ENCODE data around the gene MRI1.

Gene MRI1

DNA sequence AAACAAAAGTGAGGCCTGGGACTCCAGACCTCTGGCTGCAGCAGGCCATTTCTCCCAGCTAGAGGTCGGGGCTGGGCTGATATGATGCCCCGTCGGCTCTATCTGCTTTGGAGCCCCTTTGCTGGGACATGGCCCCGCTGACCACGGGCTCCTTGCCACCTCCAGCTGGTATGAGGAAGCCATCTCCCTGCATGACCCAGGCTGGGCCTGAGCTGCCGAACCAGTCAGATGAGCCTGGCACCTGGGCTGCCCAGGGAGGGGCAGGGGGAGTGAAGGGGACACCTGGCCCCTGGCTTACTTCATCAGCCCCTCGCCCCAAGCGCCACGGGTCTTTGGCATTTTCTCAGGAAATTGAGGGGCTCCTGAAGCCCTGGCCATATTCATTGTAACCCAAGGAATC, 38.7 kb downstream of the MRI1 start:
- 97% methylated on average over 7 of the region's 9 CpGs for WGBS

DNA sequence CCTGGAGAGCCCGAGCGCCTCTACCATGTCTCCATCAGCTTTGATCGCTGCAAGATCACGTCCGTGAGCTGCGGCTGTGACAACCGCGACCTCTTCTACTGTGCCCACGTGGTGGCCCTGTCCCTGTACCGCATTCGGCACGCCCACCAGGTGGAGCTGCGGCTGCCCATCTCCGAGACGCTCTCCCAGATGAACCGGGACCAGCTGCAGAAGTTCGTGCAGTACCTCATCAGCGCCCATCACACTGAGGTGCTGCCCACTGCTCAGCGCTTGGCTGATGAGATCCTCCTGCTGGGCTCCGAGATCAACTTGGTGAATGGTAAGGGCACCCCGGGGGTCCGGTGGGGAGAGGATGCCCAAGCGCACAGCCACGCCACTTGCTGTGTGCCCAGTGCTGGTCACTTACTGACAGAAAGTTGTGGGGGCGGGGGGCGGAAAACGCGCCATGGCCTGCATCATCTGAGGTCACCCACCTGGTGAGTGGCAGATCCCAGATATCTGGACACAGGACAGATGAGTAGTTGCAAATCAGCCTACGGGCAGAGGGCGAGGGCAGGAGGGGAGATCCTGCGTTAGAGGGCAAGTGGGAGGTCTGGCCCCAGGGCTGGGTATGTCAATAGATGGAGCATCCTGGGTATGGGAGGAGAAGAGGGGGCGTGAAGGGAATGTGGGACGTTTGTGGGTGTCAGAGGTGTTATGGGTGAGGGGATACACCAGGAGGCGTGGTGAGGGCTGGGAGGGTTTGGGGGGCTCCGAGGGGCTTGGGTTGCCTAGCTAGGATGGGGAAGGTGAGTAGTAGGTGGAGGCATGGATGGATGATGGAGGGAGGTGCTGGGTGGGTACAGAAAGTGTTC, 40.7 kb downstream of the MRI1 start:
- H3K9ac ChIP-seq (ENCODE audit: low read length): no peak overlapping the region
- H3K4me3 ChIP-seq (ENCODE audit: insufficient read depth in 1 of 2, low read depth in 1 of 2, low read length in 2 of 2): no peak overlapping the region
- H2BK15ac ChIP-seq (ENCODE audit: low read depth, poor library complexity, severe bottlenecking): no peak overlapping the region
- H3K14ac ChIP-seq (ENCODE audit: low read length in 2 of 2): no peak overlapping the region
- no peak for DNase-seq
- peaks cover 24% of the 10 kb centered on the region for H3K79me1 ChIP-seq (replicated peaks; ENCODE audit: low read length, poor library complexity, severe bottlenecking)
- H3K23ac ChIP-seq (ENCODE audit: low read length in 2 of 2): no peak overlapping the region
- no peak overlapping the region for H3K27ac ChIP-seq (ENCODE audit: low read length, poor library complexity, severe bottlenecking)
- no peak overlapping the region for H3K4me2 ChIP-seq (ENCODE audit: low read length, poor library complexity, severe bottlenecking)
- no peak overlapping the region for H2BK5ac ChIP-seq (ENCODE audit: low read depth, low read length, poor library complexity, severe bottlenecking)
- H2AFZ ChIP-seq (ENCODE audit: low read depth, low read length): no peak overlapping the region
- H3K36me3 ChIP-seq (ENCODE audit: control insufficient read depth in 1 of 2, insufficient read depth in 2 of 2, low read depth in 1 of 2, low read length in 2 of 2): peaks cover 62 to 65% of the 10 kb centered on the region in 2 experiments
- H4K91ac ChIP-seq (ENCODE audit: low read length): no peak overlapping the region
- no peak overlapping the region for H3K18ac ChIP-seq (ENCODE audit: low read depth in 1 of 2, low read length in 2 of 2)
- H4K8ac ChIP-seq (ENCODE audit: low read length): no peak overlapping the region
- H3K4me1 ChIP-seq (ENCODE audit: control insufficient read depth, insufficient read depth, low read depth, low read length): peaks cover 2% of the 10 kb centered on the region
- H2BK120ac ChIP-seq (ENCODE audit: low read depth, low read length): no peak overlapping the region
- H3K27me3 ChIP-seq (ENCODE audit: control insufficient read depth in 1 of 2, insufficient read depth in 1 of 2, low read length in 2 of 2): no peaks in the 10 kb centered on the region
- H3K9me3 ChIP-seq (ENCODE audit: control insufficient read depth, low read length): no peaks in the 10 kb centered on the region
- WGBS: 83% methylated on average over 35 of the region's 35 CpGs
- no peak overlapping the region for H2AK5ac ChIP-seq (ENCODE audit: low read length, severe bottlenecking)
- H3K4ac ChIP-seq (ENCODE audit: low read depth in 1 of 2, low read length in 2 of 2): no peak overlapping the region
- H2BK12ac ChIP-seq (ENCODE audit: low read length in 2 of 2): no peak overlapping the region

More for the DNA sequence above, 38.7 kb downstream of the MRI1 start:
- no peak overlapping the region for H3K18ac ChIP-seq (ENCODE audit: low read depth in 1 of 2, low read length in 2 of 2)
- no peak overlapping the region for H2BK120ac ChIP-seq (ENCODE audit: low read depth, low read length)
- no peaks in the 10 kb centered on the region for H3K9me3 ChIP-seq (ENCODE audit: control insufficient read depth, low read length)
- H3K23ac ChIP-seq (ENCODE audit: low read length in 2 of 2): no peak overlapping the region
- no peak overlapping the region for H2BK5ac ChIP-seq (ENCODE audit: low read depth, low read length, poor library complexity, severe bottlenecking)
- no peak overlapping the region for H2BK15ac ChIP-seq (ENCODE audit: low read depth, poor library complexity, severe bottlenecking)
- H3K36me3 ChIP-seq (ENCODE audit: control insufficient read depth in 1 of 2, insufficient read depth in 2 of 2, low read depth in 1 of 2, low read length in 2 of 2): peaks cover 48 to 59% of the 10 kb centered on the region in 2 experiments
- H3K9ac ChIP-seq (ENCODE audit: low read length): no peak overlapping the region
- no peak overlapping the region for H2BK12ac ChIP-seq (ENCODE audit: low read length in 2 of 2)
- H4K8ac ChIP-seq (ENCODE audit: low read length): peak overlapping the region; percentile 46
- DNase-seq: no peak
- H2AK5ac ChIP-seq (ENCODE audit: low read length, severe bottlenecking): peak overlapping the region; percentile 38
- no peak overlapping the region for H3K4me3 ChIP-seq (ENCODE audit: insufficient read depth in 1 of 2, low read depth in 1 of 2, low read length in 2 of 2)
- no peak overlapping the region for H3K14ac ChIP-seq (ENCODE audit: low read length in 2 of 2)
- no peak overlapping the region for H3K4ac ChIP-seq (ENCODE audit: low read depth in 1 of 2, low read length in 2 of 2)
- no peak overlapping the region for H2AFZ ChIP-seq (ENCODE audit: low read depth, low read length)
- no peaks in the 10 kb centered on the region for H3K27me3 ChIP-seq (ENCODE audit: control insufficient read depth in 1 of 2, insufficient read depth in 1 of 2, low read length in 2 of 2)
- peaks cover 31% of the 10 kb centered on the region for H3K79me1 ChIP-seq (replicated peaks; ENCODE audit: low read length, poor library complexity, severe bottlenecking)
- H3K27ac ChIP-seq (ENCODE audit: low read length, poor library complexity, severe bottlenecking): no peak overlapping the region
- peaks cover 3% of the 10 kb centered on the region for H3K4me1 ChIP-seq (ENCODE audit: control insufficient read depth, insufficient read depth, low read depth, low read length)
- H3K4me2 ChIP-seq (ENCODE audit: low read length, poor library complexity, severe bottlenecking): no peak overlapping the region
- H4K91ac ChIP-seq (ENCODE audit: low read length): no peak overlapping the region

DNA sequence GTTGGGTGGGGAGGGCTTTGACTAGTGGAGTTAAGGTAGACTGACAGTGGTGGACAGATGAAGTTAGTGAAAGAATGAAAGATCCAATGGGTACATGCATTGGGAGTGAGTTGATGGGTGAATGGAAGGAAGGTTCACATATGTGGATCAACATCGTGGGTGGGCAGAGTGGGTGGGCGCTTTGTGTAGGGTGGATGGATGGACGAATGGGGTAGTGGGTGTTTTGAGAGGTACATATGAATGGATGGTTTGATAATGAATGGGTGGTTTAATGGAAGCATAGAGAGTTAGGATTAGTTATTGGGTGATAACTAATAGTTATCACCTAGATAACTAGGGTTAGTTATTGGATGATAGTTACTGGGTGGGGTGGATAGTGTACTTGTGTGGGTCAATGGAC, 42.4 kb downstream of the MRI1 start:
- Histone ChIP-seq H3K79me1 (replicated peaks; ENCODE audit: low read length, poor library complexity, severe bottlenecking) (peaks cover 21% of the 10 kb centered on the region), H2AK5ac (ENCODE audit: low read length, severe bottlenecking) (no peak overlapping the region), H2AFZ (ENCODE audit: low read depth, low read length) (no peak overlapping the region), H3K4ac (ENCODE audit: low read depth in 1 of 2, low read length in 2 of 2) (no peak overlapping the region), H2BK120ac (ENCODE audit: low read depth, low read length) (no peak overlapping the region), H3K4me2 (ENCODE audit: low read length, poor library complexity, severe bottlenecking) (no peak overlapping the region), H3K4me3 (ENCODE audit: insufficient read depth in 1 of 2, low read depth in 1 of 2, low read length in 2 of 2) (no peak overlapping the region), H2BK5ac (ENCODE audit: low read depth, low read length, poor library complexity, severe bottlenecking) (no peak overlapping the region), H3K18ac (ENCODE audit: low read depth in 1 of 2, low read length in 2 of 2) (no peak overlapping the region), H3K27ac (ENCODE audit: low read length, poor library complexity, severe bottlenecking) (no peak overlapping the region), H3K23ac (ENCODE audit: low read length in 2 of 2) (no peak overlapping the region), H4K8ac (ENCODE audit: low read length) (no peak overlapping the region), H3K36me3 (ENCODE audit: control insufficient read depth in 1 of 2, insufficient read depth in 2 of 2, low read depth in 1 of 2, low read length in 2 of 2) (peaks cover 62 to 63% of the 10 kb centered on the region in 2 experiments), H3K14ac (ENCODE audit: low read length in 2 of 2) (no peak overlapping the region), H3K9me3 (ENCODE audit: control insufficient read depth, low read length) (no peaks in the 10 kb centered on the region), H2BK15ac (ENCODE audit: low read depth, poor library complexity, severe bottlenecking) (no peak overlapping the region), H3K9ac (ENCODE audit: low read length) (no peak overlapping the region), H2BK12ac (ENCODE audit: low read length in 2 of 2) (no peak overlapping the region), H4K91ac (ENCODE audit: low read length) (no peak overlapping the region), H3K4me1 (ENCODE audit: control insufficient read depth, insufficient read depth, low read depth, low read length) (peaks cover 2% of the 10 kb centered on the region), H3K27me3 (ENCODE audit: control insufficient read depth in 1 of 2, insufficient read depth in 1 of 2, low read length in 2 of 2) (no peaks in the 10 kb centered on the region)
- no peak for DNase-seq
- WGBS: 97% methylated on average over 3 of the region's 3 CpGs

DNA sequence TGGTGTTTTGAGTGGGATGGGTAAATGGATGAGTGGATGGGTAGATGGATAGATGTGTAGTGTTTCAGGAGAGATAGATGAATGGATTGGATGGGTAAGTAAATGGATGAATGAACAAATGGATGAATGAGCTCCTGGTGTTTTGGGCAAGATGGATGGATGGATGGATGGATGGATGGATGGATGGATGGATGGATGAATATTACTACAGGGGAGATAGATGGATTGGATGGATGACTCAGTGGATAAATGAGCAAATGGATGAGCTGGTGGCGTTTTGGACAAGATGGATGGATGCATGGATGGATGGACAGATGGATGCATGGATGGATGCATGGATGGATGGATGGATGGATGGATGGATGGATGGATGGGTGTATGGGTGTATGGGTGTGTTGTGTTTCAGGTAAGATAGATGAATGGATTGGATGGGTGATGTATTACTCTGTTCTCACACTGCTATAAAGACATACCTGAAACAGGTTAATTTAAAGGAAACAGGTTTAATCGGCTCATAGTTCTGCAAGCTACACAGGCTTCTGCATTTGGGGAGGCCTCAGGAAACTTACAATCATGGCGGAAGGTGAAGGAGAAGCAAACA, 43.2 kb downstream of the MRI1 start:
- WGBS: 98% methylated on average over 3 of the region's 3 CpGs

More for the DNA sequence above, 43.2 kb downstream of the MRI1 start:
- Histone ChIP-seq H3K4ac (ENCODE audit: low read depth in 1 of 2, low read length in 2 of 2) (no peak overlapping the region), H3K79me1 (replicated peaks; ENCODE audit: low read length, poor library complexity, severe bottlenecking) (peaks cover 21% of the 10 kb centered on the region), H3K14ac (ENCODE audit: low read length in 2 of 2) (no peak overlapping the region), H3K4me1 (ENCODE audit: control insufficient read depth, insufficient read depth, low read depth, low read length) (peaks cover 2% of the 10 kb centered on the region), H4K91ac (ENCODE audit: low read length) (no peak overlapping the region), H3K23ac (ENCODE audit: low read length in 2 of 2) (no peak overlapping the region), H3K4me3 (ENCODE audit: insufficient read depth in 1 of 2, low read depth in 1 of 2, low read length in 2 of 2) (no peak overlapping the region), H3K36me3 (ENCODE audit: control insufficient read depth in 1 of 2, insufficient read depth in 2 of 2, low read depth in 1 of 2, low read length in 2 of 2) (peaks cover 61% of the 10 kb centered on the region in 2 experiments), H4K8ac (ENCODE audit: low read length) (no peak overlapping the region), H3K9me3 (ENCODE audit: control insufficient read depth, low read length) (no peaks in the 10 kb centered on the region), H2BK5ac (ENCODE audit: low read depth, low read length, poor library complexity, severe bottlenecking) (no peak overlapping the region), H3K9ac (ENCODE audit: low read length) (no peak overlapping the region), H2BK120ac (ENCODE audit: low read depth, low read length) (no peak overlapping the region), H2BK15ac (ENCODE audit: low read depth, poor library complexity, severe bottlenecking) (no peak overlapping the region), H3K4me2 (ENCODE audit: low read length, poor library complexity, severe bottlenecking) (no peak overlapping the region), H2AK5ac (ENCODE audit: low read length, severe bottlenecking) (no peak overlapping the region), H3K27ac (ENCODE audit: low read length, poor library complexity, severe bottlenecking) (no peak overlapping the region), H2AFZ (ENCODE audit: low read depth, low read length) (no peak overlapping the region), H3K27me3 (ENCODE audit: control insufficient read depth in 1 of 2, insufficient read depth in 1 of 2, low read length in 2 of 2) (no peaks in the 10 kb centered on the region), H3K18ac (ENCODE audit: low read depth in 1 of 2, low read length in 2 of 2) (no peak overlapping the region), H2BK12ac (ENCODE audit: low read length in 2 of 2) (no peak overlapping the region)
- no peak for DNase-seq
